GM23248 (cell line): ENCODE data around the gene SLC30A2. TPM values are rescaled to one million over a fixed set of nuclear protein-coding genes. Genes with fewer than 3 reads are reported as not detected.

Experiments
- DNase-seq: peaks from one replicate; pipeline ENCODE4 v3.0.0-alpha.2; 2015
- H2AFZ ChIP-seq: fragments of 200-600 bp; sonication (generic); 2 replicates; pipeline ENCODE4 v1.6.1; 2016; ENCODE audit warnings: antibody characterized with exemption
- H3F3A ChIP-seq: fragments of 200-600 bp; sonication (generic); 2 replicates; pipeline ENCODE4 v1.6.1; 2016; ENCODE audit warnings: mild to moderate bottlenecking, antibody characterized with exemption, mixed run types; ENCODE audit not compliant: insufficient read depth
- H3K27ac ChIP-seq: fragments of 200-600 bp; sonication (generic); 2 replicates; pipeline ENCODE4 v1.5.1; 2016; ENCODE audit warnings: mild to moderate bottlenecking
- H3K27me3 ChIP-seq: fragments of 200-600 bp; sonication (generic); replicated peaks from 2 replicates; pipeline ENCODE4 v1.6.1; 2016; ENCODE audit warnings: mild to moderate bottlenecking; ENCODE audit not compliant: insufficient read depth
- H3K36me3 ChIP-seq: fragments of 200-600 bp; sonication (generic); 2 replicates; pipeline ENCODE4 v1.6.1; 2016; ENCODE audit warnings: low read depth, mild to moderate bottlenecking
- H3K4me1 ChIP-seq: fragments of 200-600 bp; sonication (generic); 2 replicates; pipeline ENCODE4 v1.6.1; 2016; ENCODE audit warnings: mild to moderate bottlenecking; ENCODE audit not compliant: insufficient read depth
- H3K4me2 ChIP-seq: fragments of 200-600 bp; sonication (generic); one replicate; pipeline ENCODE4 v1.6.1; 2016; ENCODE audit warnings: mild to moderate bottlenecking; ENCODE audit not compliant: unreplicated experiment
- H3K4me3 ChIP-seq: fragments of 200-600 bp; sonication (generic); 2 replicates; pipeline ENCODE4 v1.5.1; 2016; ENCODE audit warnings: mild to moderate bottlenecking
- H3K79me2 ChIP-seq: fragments of 200-600 bp; sonication (generic); 2 replicates; pipeline ENCODE4 v1.6.1; 2016; ENCODE audit warnings: mild to moderate bottlenecking; ENCODE audit not compliant: insufficient read depth
- H3K9ac ChIP-seq: fragments of 200-600 bp; sonication (generic); 2 replicates; pipeline ENCODE4 v1.6.1; 2016; ENCODE audit warnings: mild to moderate bottlenecking
- H3K9me2 ChIP-seq: fragments of 200-600 bp; sonication (generic); 2 replicates; pipeline ENCODE4 v1.6.1; 2016; ENCODE audit warnings: mixed run types, mild to moderate bottlenecking, moderate library complexity; ENCODE audit not compliant: insufficient read depth
- H3K9me3 ChIP-seq: fragments of 200-600 bp; sonication (generic); one replicate; pipeline ENCODE4 v1.6.1; 2017; ENCODE audit warnings: low read depth
- H4K20me1 ChIP-seq: fragments of 200-600 bp; sonication (generic); 2 replicates; pipeline ENCODE4 v1.6.0; 2016; ENCODE audit not compliant: insufficient read depth
- EZH2 ChIP-seq: fragments of 200-600 bp; sonication (generic); IDR thresholded peaks from 2 replicates; pipeline ENCODE4 v1.6.1; 2018; ENCODE audit warnings: antibody characterized with exemption, mild to moderate bottlenecking; ENCODE audit not compliant: insufficient read depth, poor library complexity, severe bottlenecking
- EZH2phosphoT487 ChIP-seq: fragments of 200-600 bp; sonication (generic); IDR thresholded peaks from 2 replicates; pipeline ENCODE4 v1.6.1; 2018; ENCODE audit warnings: antibody characterized with exemption, moderate library complexity, mild to moderate bottlenecking, low read depth; ENCODE audit not compliant: insufficient read depth
- WGBS, 2 experiments: methylation state at CpG; one replicate each; pipeline ENCODE4 v1.1.6; 2015 to 2017; ENCODE audit warnings: low lambda C conversion rate in 2 of 2, low coverage in 1 of 2; ENCODE audit errors: missing lambda C conversion rate in 2 of 2; 5-methylcytosine and 5-hydroxymethylcytosine counted together
- in situ Hi-C: fragments of 300-500 bp; cut with MboI; formaldehyde crosslinking; loops from 2 replicates; pipeline ENCODE4 v1.15.0; 2020
- polyA plus RNA-seq: library from polyadenylated mRNA; unstranded; fragments of >200 nt; fragmentation: Nextera tagmentation; extraction: Ambion mirVana; gene quantifications from 2 replicates; pipeline ENCODE4 v1.2.1, GENCODE V29; 2016
- total RNA-seq: library from RNA; depleted of rRNA; stranded (reverse); fragments of >200 nt; shearing (Covaris generic); gene quantifications from 2 replicates; pipeline ENCODE4 v1.2.3, GENCODE V29; 2014

The SLC30A2 gene
- total and polyA plus RNA-seq, 2 experiments from 2014 or later: 0.14 TPM; not detected in 1

- Histone ChIP-seq H3K79me2 (no peaks in the 10 kb centered on the region), H3K4me3 (no peak overlapping the region), H3K36me3 (no peaks in the 10 kb centered on the region), H4K20me1 (no peaks in the 10 kb centered on the region), H3K27me3 (no peaks in the 10 kb centered on the region), H3K27ac (no peak overlapping the region), H3F3A (no peaks in the 10 kb centered on the region), H3K9me2 (no peaks in the 10 kb centered on the region), H2AFZ (no peak overlapping the region), H3K9ac (no peak overlapping the region), H3K4me1 (peaks cover 19% of the 10 kb centered on the region), H3K9me3 (no peaks in the 10 kb centered on the region), H3K4me2 (no peak overlapping the region)
- in situ Hi-C loops: loop anchor here (10.0 kb wide), 2 partner anchors 99 to 169 kb away; no protein-coding TSS in a partner anchor
- no peak for TF ChIP-seq EZH2
- no peak for TF ChIP-seq EZH2phosphoT487
- no peak for DNase-seq
- 96 to 99% methylated on average over 8 of the region's 8 CpGs for WGBS, 2 experiments
These were observed 52.5 kb downstream of the SLC30A2 start for GRCh38 chr1:25993197-25993951.

GRCh38 chr1:25992689-25993171, 53.2 kb downstream of the SLC30A2 start:
- H3K9ac ChIP-seq: no peak overlapping the region
- no peak for DNase-seq
- no peaks in the 10 kb centered on the region for H3K79me2 ChIP-seq
- no peaks in the 10 kb centered on the region for H3K9me3 ChIP-seq
- WGBS, 2 experiments: 89 to 91% methylated on average over 9 of the region's 9 CpGs
- H2AFZ ChIP-seq: no peak overlapping the region
- no peak overlapping the region for H3K4me3 ChIP-seq
- H4K20me1 ChIP-seq: no peaks in the 10 kb centered on the region
- no peak overlapping the region for H3K4me2 ChIP-seq
- H3K36me3 ChIP-seq: no peaks in the 10 kb centered on the region
- H3K9me2 ChIP-seq: no peaks in the 10 kb centered on the region
- H3K27me3 ChIP-seq: no peaks in the 10 kb centered on the region
- no peaks in the 10 kb centered on the region for H3F3A ChIP-seq
- H3K27ac ChIP-seq: no peak overlapping the region
- in situ Hi-C loops: loop anchor here (10.0 kb wide), 2 partner anchors 98 to 168 kb away; no protein-coding TSS in a partner anchor
- peaks cover 18% of the 10 kb centered on the region for H3K4me1 ChIP-seq
- TF ChIP-seq EZH2phosphoT487 (no peak), EZH2 (no peak)

DNA sequence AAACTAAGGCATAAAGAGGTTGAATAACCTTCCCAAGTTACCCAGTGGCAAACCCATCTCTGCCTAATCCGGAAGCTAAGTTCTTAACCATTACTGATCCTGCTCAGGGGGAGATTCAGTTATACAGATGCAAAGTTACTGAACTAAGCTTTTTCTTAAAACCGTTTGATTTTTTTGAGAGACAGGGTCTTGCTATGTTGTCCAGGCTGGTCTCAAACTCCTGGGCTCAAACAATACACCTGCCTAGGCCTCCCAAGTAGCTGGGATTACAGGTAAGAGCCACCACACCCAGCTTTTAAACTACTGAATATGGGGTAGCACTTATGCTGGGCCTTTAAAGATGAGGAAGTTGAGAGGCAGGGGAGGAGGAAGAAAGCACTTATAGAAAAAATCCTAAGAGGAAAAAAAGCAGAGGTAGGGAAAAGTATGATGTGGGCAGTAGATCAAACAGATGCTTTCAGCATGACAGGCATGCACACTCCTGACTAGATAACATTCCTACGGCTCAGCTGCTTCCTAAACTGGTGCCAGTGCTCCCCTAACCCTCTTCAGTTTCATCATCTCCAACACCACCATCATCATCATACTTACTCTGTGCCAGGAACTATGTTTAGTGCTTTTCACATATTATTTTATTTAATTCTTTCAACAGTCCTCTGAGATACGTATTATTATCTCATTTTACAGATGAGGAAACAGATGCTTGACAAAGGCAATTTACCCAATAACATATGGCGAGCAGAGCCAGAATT, 53.8 kb downstream of the SLC30A2 start:
- H3K4me3 ChIP-seq: no peak overlapping the region
- DNase-seq: peak; percentile 17
- H3K9ac ChIP-seq: no peak overlapping the region
- no peak overlapping the region for H2AFZ ChIP-seq
- 73 to 76% methylated on average over 5 of the region's 5 CpGs for WGBS, 2 experiments
- in situ Hi-C loops: loop anchor here (10.0 kb wide), 2 partner anchors 97 to 167 kb away; no protein-coding TSS in a partner anchor
- H3K27me3 ChIP-seq: no peaks in the 10 kb centered on the region
- H3K79me2 ChIP-seq: no peaks in the 10 kb centered on the region
- peaks cover 14% of the 10 kb centered on the region for H3K4me1 ChIP-seq
- no peaks in the 10 kb centered on the region for H4K20me1 ChIP-seq
- H3K9me3 ChIP-seq: no peaks in the 10 kb centered on the region
- H3K27ac ChIP-seq: no peak overlapping the region
- no peaks in the 10 kb centered on the region for H3K36me3 ChIP-seq
- no peaks in the 10 kb centered on the region for H3F3A ChIP-seq
- H3K4me2 ChIP-seq: no peak overlapping the region
- TF ChIP-seq EZH2phosphoT487 (no peak), EZH2 (no peak)
- H3K9me2 ChIP-seq: no peaks in the 10 kb centered on the region

DNA sequence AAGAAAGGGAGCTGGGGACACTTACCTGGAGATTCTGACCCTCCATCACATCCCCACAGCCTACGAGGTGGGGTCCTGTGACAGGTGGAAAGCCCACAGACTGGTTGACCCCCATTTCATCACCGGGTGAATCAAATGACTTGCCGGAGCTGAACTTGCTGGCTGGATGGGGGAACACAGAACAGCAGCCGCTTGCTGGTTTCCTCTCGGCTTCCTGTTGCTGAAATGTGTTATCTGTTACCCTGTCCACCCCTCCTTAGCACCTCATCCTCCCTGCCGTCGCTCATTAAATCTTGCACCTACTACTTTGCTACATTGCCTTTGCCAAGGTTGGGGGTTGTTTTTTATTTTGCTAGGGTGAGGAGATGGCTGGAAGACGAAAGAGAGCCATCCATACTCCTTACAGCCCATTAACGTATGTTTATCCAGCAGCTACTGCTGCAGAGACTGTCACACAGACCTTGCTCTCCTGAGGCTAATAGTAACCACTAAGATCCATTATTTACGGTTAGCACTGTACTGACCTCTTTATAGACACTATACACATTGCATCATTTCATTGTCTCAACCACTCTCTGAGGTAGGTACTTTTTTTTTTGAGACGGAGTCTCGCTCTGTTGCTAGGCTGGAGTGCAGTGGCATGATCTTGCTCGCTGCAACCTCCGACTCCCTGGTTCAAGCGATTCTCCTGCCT, 55.1 kb downstream of the SLC30A2 start:
- Histone ChIP-seq H3K27ac (no peak overlapping the region), H2AFZ (no peak overlapping the region), H3K79me2 (no peaks in the 10 kb centered on the region), H3K4me1 (peaks cover 9% of the 10 kb centered on the region; the same call in 1 of the 2 replicates), H3K27me3 (no peaks in the 10 kb centered on the region), H4K20me1 (no peaks in the 10 kb centered on the region), H3K36me3 (no peaks in the 10 kb centered on the region), H3K9me3 (no peaks in the 10 kb centered on the region), H3K9me2 (no peaks in the 10 kb centered on the region), H3K4me2 (no peak overlapping the region), H3K9ac (no peak overlapping the region), H3K4me3 (no peak overlapping the region), H3F3A (no peaks in the 10 kb centered on the region)
- WGBS, 2 experiments: 94 to 95% methylated on average over 15 of the region's 15 CpGs
- in situ Hi-C loops: loop anchor here (10.0 kb wide), 2 partner anchors 96 to 166 kb away; no protein-coding TSS in a partner anchor
- TF ChIP-seq EZH2: no peak
- TF ChIP-seq EZH2phosphoT487: no peak
- DNase-seq: no peak
